Psoas muscle (tissue), 8 donors: Measurements from ENCODE around the gene LKAAEAR1. TPM values are rescaled to one million over a fixed set of nuclear protein-coding genes. Genes with fewer than 3 reads are reported as not detected.

Source experiments
- ATAC-seq, 4 donors: fragments of 200-7000 bp; cut with Tn5 transposase; one replicate each; pipeline ENCODE4 v1.9.1; 2020; ENCODE audit warnings: moderate library complexity in 3 of 4, mild to moderate bottlenecking in 2 of 4
- DNase-seq, 2 donors: peaks; one replicate each; pipeline ENCODE4 v3.0.0-alpha.2; 2020
- H3K27ac ChIP-seq: fragments of 200-600 bp; one replicate; pipeline ENCODE4 v1.8.0; 2022
- H3K27me3 ChIP-seq, 3 donors: fragments of 200-600 bp in 1 of 3; one replicate each; pipeline versions ENCODE4 v1.6.1 to v1.8.0; 2013 to 2022; ENCODE audit warnings: low read length in 2 of 3, mild to moderate bottlenecking in 2 of 3, moderate library complexity in 1 of 3; ENCODE audit not compliant: insufficient read depth in 3 of 3
- H3K36me3 ChIP-seq, 2 donors: fragments of 200-600 bp in 1 of 2; one replicate each; pipeline versions ENCODE4 v1.6.1 to v1.8.0; 2013 to 2022; ENCODE audit warnings: low read depth in 1 of 2, mild to moderate bottlenecking in 1 of 2, moderate library complexity in 1 of 2; ENCODE audit not compliant: insufficient read depth in 1 of 2
- H3K4me1 ChIP-seq: fragments of 200-600 bp; one replicate; pipeline ENCODE4 v1.8.0; 2022
- H3K4me3 ChIP-seq: fragments of 200-600 bp; one replicate; pipeline ENCODE4 v1.8.0; 2022; ENCODE audit warnings: mild to moderate bottlenecking
- H3K9me3 ChIP-seq: fragments of 200-600 bp; one replicate; pipeline ENCODE4 v1.8.0; 2022
- CTCF ChIP-seq: fragments of 200-600 bp; IDR thresholded peaks from one replicate; pipeline ENCODE4 v1.8.0; 2022; ENCODE audit warnings: antibody characterized with exemption
- WGBS, 3 donors: extraction: QIAGEN DNeasy Blood & Tissue Kit; methylation state at CpG; one replicate each; pipeline versions ENCODE4 v1.1.6 to v1.1.7; 2013; 5-methylcytosine and 5-hydroxymethylcytosine counted together
- intact Hi-C, 2 donors: fragments of 100-400 bp; cut with DNase I; formaldehyde crosslinking; loops; one replicate each; pipeline versions ENCODE4 v1.11.0 to v1.14.2; 2022
- long read RNA-seq, 2 donors: library from polyadenylated mRNA; unstranded; transcript quantifications; one replicate each; pipeline ENCODE4 v2.0.0, GENCODE V29; 2021
- polyA plus RNA-seq, 3 donors: library from polyadenylated mRNA; stranded (reverse); fragments of 200-250 nt; gene quantifications; one replicate each; pipeline ENCODE4 v1.2.3, GENCODE V29; 2013
- total RNA-seq, 4 donors: library from RNA; stranded (reverse); fragmentation: NEBNext Ultra II Directional in 2 of 4; extraction: Animal tissue kit (Norgen Biotek cat#: 25700) in 2 of 4; gene quantifications; one replicate each; pipeline versions ENCODE4 v1.2.1 to v1.2.4, GENCODE V29; 2021 to 2023
- donor health status: healthy with polysubstance abuse.
- donor health status: DM: no; HTN: no; CAD: no; lungs with moderate emphysema.
- donor health status: Bipolar disorder and iron deficiency.
- donor health status: healthy.
- donor health status: DM: yes; HTN: yes; CAD: no.
- donor health status: DM: no; HTN: no; CAD: no.
- donor health status: DM: no; HTN: no; CAD: no.
- donor health status: DM: yes; HTN: yes; CAD: no.

Gene LKAAEAR1, protein sequence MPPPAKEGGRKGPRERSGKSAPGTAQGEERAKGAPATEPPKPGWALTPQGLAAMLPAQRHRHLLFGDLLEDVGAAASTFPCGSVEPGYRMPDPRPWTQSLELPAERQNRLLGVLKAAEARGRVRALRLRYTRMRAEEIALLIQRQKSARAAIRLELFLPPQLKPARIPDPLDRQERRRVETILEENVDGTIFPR
- total RNA-seq, result not detected
- polyA plus RNA-seq, result not detected
- long read RNA-seq, donor 1, result 0 reads
- long read RNA-seq, donor 2, result 0 reads

DNA sequence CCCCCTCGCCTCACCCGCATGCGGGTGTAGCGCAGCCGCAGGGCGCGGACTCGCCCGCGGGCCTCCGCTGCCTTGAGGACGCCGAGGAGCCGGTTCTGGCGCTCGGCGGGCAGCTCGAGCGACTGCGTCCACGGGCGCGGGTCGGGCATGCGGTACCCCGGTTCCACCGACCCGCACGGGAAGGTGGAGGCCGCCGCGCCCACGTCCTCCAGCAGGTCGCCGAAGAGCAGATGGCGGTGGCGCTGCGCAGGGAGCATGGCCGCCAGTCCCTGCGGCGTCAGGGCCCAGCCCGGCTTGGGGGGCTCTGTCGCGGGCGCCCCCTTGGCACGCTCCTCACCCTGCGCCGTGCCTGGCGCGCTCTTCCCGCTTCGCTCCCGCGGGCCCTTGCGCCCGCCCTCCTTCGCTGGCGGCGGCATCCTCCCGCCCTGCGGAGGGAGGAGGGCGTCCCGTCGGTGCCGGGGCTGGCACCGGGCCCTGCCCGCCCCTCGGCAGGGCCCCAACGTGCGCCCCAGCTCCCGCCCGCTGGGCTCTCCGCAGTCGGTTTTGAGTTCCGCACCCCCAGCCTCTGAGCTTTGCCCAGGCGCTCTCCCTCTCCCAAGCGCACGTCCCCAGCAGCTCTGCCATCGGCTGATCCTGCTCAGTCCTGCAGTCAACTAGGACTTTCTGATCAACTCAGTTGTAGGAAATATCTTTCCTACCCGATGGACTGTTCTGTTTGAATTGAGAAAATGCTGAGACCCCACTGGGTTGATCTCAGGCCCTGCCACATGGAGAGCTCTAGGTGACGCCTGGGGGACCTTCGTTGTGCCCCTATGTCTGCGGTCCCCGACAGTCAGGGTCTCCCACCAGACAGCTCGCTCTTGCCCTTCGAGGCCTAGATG, at the start of gene LKAAEAR1:
Gene LKAAEAR1 (minus strand): TSS at position 595 of the 881 bp plus-strand sequence. CDS start 179 bp downstream, at position 416.
- no peak for TF ChIP-seq CTCF
- H3K9me3 ChIP-seq, result no peaks in the 10 kb centered on the region
- H3K4me1 ChIP-seq, result peaks cover 13% of the 10 kb centered on the region
- no peaks in the 10 kb centered on the region for H3K36me3 ChIP-seq
- intact Hi-C loops, result loop anchor here in 1 of 2 donors (2.0 kb wide), 1 partner anchor 37 kb away; no protein-coding TSS in a partner anchor
- no peak within 1 kb of the TSS for H3K27ac ChIP-seq
- WGBS, 3 donors, result 3 to 6% (median 4%) methylated on average over 43 to 86 of the region's 86 CpGs
- peak within 1 kb of the TSS; percentile 67 for H3K4me3 ChIP-seq
- peaks cover 0 to 54% (median 19%) of the 10 kb centered on the region in 3 donors for H3K27me3 ChIP-seq
- ATAC-seq (no peak), DNase-seq (no peak)

DNA sequence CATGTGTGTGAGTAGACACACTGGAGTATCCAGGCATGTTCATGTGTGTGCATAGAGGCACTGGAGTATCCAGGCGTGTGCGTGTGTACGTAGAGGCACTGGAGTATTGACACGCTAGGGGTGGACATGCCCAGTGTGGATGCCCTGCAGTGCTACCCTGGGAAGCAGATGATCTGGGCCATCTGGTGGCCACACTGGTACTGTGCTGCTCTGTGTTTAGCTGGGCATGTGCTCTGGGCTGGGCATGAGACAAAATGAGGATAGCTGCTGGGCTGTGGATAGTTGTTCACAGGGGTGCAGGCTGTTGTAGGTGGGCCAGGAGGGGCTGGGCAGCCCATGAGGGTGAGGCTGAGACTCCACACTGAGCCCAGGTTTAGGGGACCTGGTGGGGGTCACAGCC, 47.2 kb upstream of the LKAAEAR1 start:
- Histone ChIP-seq H3K27ac (no peak overlapping the region), H3K27me3 (peaks cover 0 to 15% (median 9%) of the 10 kb centered on the region in 3 donors), H3K4me3 (no peak overlapping the region), H3K4me1 (no peaks in the 10 kb centered on the region), H3K9me3 (peaks cover 6% of the 10 kb centered on the region), H3K36me3 (no peaks in the 10 kb centered on the region)
- TF ChIP-seq CTCF, result no peak
- WGBS, 3 donors, result 62 to 80% (median 64%) methylated on average over 4 of the region's 4 CpGs
- no peak for DNase-seq
- intact Hi-C loops, result no loop called here
- no peak for ATAC-seq

- Histone ChIP-seq H3K36me3 (no peaks in the 10 kb centered on the region), H3K27ac (no peak overlapping the region), H3K27me3 (peaks cover 0 to 15% (median 9%) of the 10 kb centered on the region in 3 donors), H3K9me3 (peaks cover 6% of the 10 kb centered on the region), H3K4me3 (no peak overlapping the region), H3K4me1 (no peaks in the 10 kb centered on the region)
- intact Hi-C loops, result no loop called here
- ATAC-seq (no peak), DNase-seq (no peak)
- no peak for TF ChIP-seq CTCF
- WGBS, 3 donors, result 78 to 82% (median 79%) methylated on average over 10 of the region's 10 CpGs
These were observed 46.7 kb upstream of the LKAAEAR1 start for GRCh38 chr20:64130876-64131275.

GRCh38 chr20:64130271-64130670, 46.1 kb upstream of the LKAAEAR1 start:
- DNase-seq (no peak), ATAC-seq (no peak)
- Histone ChIP-seq H3K27ac (no peak overlapping the region), H3K36me3 (no peaks in the 10 kb centered on the region), H3K9me3 (peaks cover 6% of the 10 kb centered on the region), H3K27me3 (peaks cover 0 to 15% (median 5%) of the 10 kb centered on the region in 3 donors), H3K4me3 (no peak overlapping the region), H3K4me1 (no peaks in the 10 kb centered on the region)
- intact Hi-C loops, result no loop called here
- 33 to 39% (median 35%) methylated on average over 5 of the region's 5 CpGs for WGBS, 3 donors
- TF ChIP-seq CTCF, result no peak
